ENCODE results near the gene CCL18. TPM values are rescaled to one million over a fixed set of nuclear protein-coding genes. Genes with fewer than 3 reads are reported as not detected.

The CCL18 gene
- total and polyA plus RNA-seq, 10 of the 15 experiments (the other 5 are each of a cell fraction or from before 2014, with no cell fraction given) = 0.26 TPM; not detected in 9

GRCh38 chr17:36027761-36028160, 36.3 kb upstream of the CCL18 start:
- Histone ChIP-seq H3K9me3 (replicated peaks; ENCODE audit: control insufficient read depth, insufficient read depth, low read length) (no peaks in the 10 kb centered on the region; the same call in 2 of the 3 replicates), H3K27ac (ENCODE audit: control insufficient read depth, insufficient read depth) (no peak overlapping the region), H3K9ac (ENCODE audit: control insufficient read depth, insufficient read depth, low read length) (no peak overlapping the region), H3K4me3 (no peak overlapping the region), H3K79me2 (ENCODE audit: control insufficient read depth, insufficient read depth, low read length) (no peaks in the 10 kb centered on the region), H4K20me1 (ENCODE audit: control insufficient read depth, insufficient read depth) (no peaks in the 10 kb centered on the region), H3K4me1 (ENCODE audit: control insufficient read depth, insufficient read depth, low read length) (no peaks in the 10 kb centered on the region), H3K27me3 (replicated peaks in 1 of 2; ENCODE audit: control insufficient read depth in 2 of 2, insufficient read depth in 2 of 2, low read length in 1 of 2) (no peaks in the 10 kb centered on the region), H3K4me2 (ENCODE audit: control insufficient read depth, insufficient read depth) (no peak overlapping the region), H2AFZ (ENCODE audit: control insufficient read depth, low read depth, low read length) (no peak overlapping the region), H3K36me3 (ENCODE audit: control insufficient read depth in 2 of 2, insufficient read depth in 2 of 2, low read length in 1 of 2) (no peaks in the 10 kb centered on the region)
- TF ChIP-seq ELK1 (IDR thresholded peaks at IDR 0.05; ENCODE audit: low read depth, low read length) (no peak), USF2 (IDR thresholded peaks at IDR 0.05; ENCODE audit: borderline replicate concordance, low read depth, low read length) (no peak), ZSCAN29 (IDR thresholded peaks at IDR 0.05) (no peak)
- FAIRE-seq (no peak), ATAC-seq (no peak), DNase-seq (ENCODE audit: low read depth, low spot score) (no peak)
- ChIA-PET RAD21 (ENCODE audit: unreplicated experiment) (interaction anchor here (1.5 kb wide), 1 partner anchor 45 kb away, joined by 4 read pairs; no protein-coding TSS in a partner anchor), POLR2A (no interaction called here), CTCF (interaction anchor here (0.9 to 1.1 kb wide), 2 partner anchors 17 to 45 kb away, joined by 3 read pairs; no protein-coding TSS in a partner anchor), SMC1A (ENCODE audit: uncharacterized antibody, unreplicated experiment) (interaction anchor here (0.8 to 2.0 kb wide), 2 partner anchors 10 to 23 kb away, joined by 3 to 6 read pairs; partner anchors contain the start of gene CCL23)
- in situ Hi-C loops (cut with MboI) (no loop called here), intact Hi-C loops (cut with micrococcal nuclease; ENCODE audit: unreplicated experiment) (no loop called here)
- BruUV-seq (replicated peaks) = no TSS peak
- WGBS (ENCODE audit: insufficient coverage, insufficient replicate concordance, low lambda C conversion rate, missing lambda C conversion rate) = 10% methylated on average over 4 of the region's 4 CpGs

- H3K9me3 ChIP-seq (replicated peaks; ENCODE audit: control insufficient read depth, insufficient read depth, low read length) = no peaks in the 10 kb centered on the region; the same call in 2 of the 3 replicates
- no peak overlapping the region for H3K9ac ChIP-seq (ENCODE audit: control insufficient read depth, insufficient read depth, low read length)
- no TSS peak for BruUV-seq (replicated peaks)
- FAIRE-seq (no peak), ATAC-seq (no peak), DNase-seq (ENCODE audit: low read depth, low spot score) (no peak)
- no peak overlapping the region for H3K27ac ChIP-seq (ENCODE audit: control insufficient read depth, insufficient read depth)
- in situ Hi-C loops (cut with MboI) = no loop called here
- no peak overlapping the region for H3K4me2 ChIP-seq (ENCODE audit: control insufficient read depth, insufficient read depth)
- H3K4me1 ChIP-seq (ENCODE audit: control insufficient read depth, insufficient read depth, low read length) = peaks cover 5% of the 10 kb centered on the region; the same call in 1 of the 2 replicates
- no peaks in the 10 kb centered on the region for H3K27me3 ChIP-seq (replicated peaks in 1 of 2; ENCODE audit: control insufficient read depth in 2 of 2, insufficient read depth in 2 of 2, low read length in 1 of 2)
- ChIA-PET SMC1A (ENCODE audit: uncharacterized antibody, unreplicated experiment) (interaction anchor here (0.7 to 1.3 kb wide), 2 partner anchors 17 to 76 kb away, joined by 3 read pairs; no protein-coding TSS in a partner anchor), CTCF (interaction anchor here (2.5 kb wide), 1 partner anchor 42 kb away, joined by 12 read pairs; no protein-coding TSS in a partner anchor), POLR2A (no interaction called here), RAD21 (ENCODE audit: unreplicated experiment) (interaction anchor here (1.3 kb wide), 1 partner anchor 53 kb away, joined by 5 read pairs; no protein-coding TSS in a partner anchor)
- H3K36me3 ChIP-seq (ENCODE audit: control insufficient read depth in 2 of 2, insufficient read depth in 2 of 2, low read length in 1 of 2) = no peaks in the 10 kb centered on the region
- no peak overlapping the region for H2AFZ ChIP-seq (ENCODE audit: control insufficient read depth, low read depth, low read length)
- intact Hi-C loops (cut with micrococcal nuclease; ENCODE audit: unreplicated experiment) = no loop called here
- WGBS (ENCODE audit: insufficient coverage, insufficient replicate concordance, low lambda C conversion rate, missing lambda C conversion rate) = 0% methylated on average over 1 of the region's 1 CpG
- H3K79me2 ChIP-seq (ENCODE audit: control insufficient read depth, insufficient read depth, low read length) = no peaks in the 10 kb centered on the region
- no peaks in the 10 kb centered on the region for H4K20me1 ChIP-seq (ENCODE audit: control insufficient read depth, insufficient read depth)
- no peak overlapping the region for H3K4me3 ChIP-seq
- TF ChIP-seq CBFB (IDR thresholded peaks at IDR 0.05; ENCODE audit: low read depth) (no peak), YBX1 (IDR thresholded peaks at IDR 0.05) (no peak), PAX8 (IDR thresholded peaks at IDR 0.05) (no peak), ZBED1 (IDR thresholded peaks at IDR 0.05; ENCODE audit: borderline replicate concordance) (no peak), IKZF2 (IDR thresholded peaks at IDR 0.05) (no peak), PML (IDR thresholded peaks at IDR 0.05; ENCODE audit: low read length) (no peak), RAD21 (IDR thresholded peaks at IDR 0.05; ENCODE audit: insufficient read depth, low read depth, low read length) (no peak), ZBTB4 (CRISPR knock-in tag; IDR thresholded peaks at IDR 0.05) (no peak), SPI1 (IDR thresholded peaks at IDR 0.05; ENCODE audit: borderline replicate concordance, insufficient read depth, low read depth, low read length) (no peak), KAT2A (conservative IDR thresholded peaks at IDR 0.05; ENCODE audit: control insufficient read depth, low read depth, low read length) (no peak), JUNB (IDR thresholded peaks at IDR 0.05) (no peak)
Observed at GRCh38 chr17:36030956-36031355, 33.1 kb upstream of the CCL18 start.

Data from GM12878 (cell line).